ENCODE measurements around the gene ENHO.

DNA sequence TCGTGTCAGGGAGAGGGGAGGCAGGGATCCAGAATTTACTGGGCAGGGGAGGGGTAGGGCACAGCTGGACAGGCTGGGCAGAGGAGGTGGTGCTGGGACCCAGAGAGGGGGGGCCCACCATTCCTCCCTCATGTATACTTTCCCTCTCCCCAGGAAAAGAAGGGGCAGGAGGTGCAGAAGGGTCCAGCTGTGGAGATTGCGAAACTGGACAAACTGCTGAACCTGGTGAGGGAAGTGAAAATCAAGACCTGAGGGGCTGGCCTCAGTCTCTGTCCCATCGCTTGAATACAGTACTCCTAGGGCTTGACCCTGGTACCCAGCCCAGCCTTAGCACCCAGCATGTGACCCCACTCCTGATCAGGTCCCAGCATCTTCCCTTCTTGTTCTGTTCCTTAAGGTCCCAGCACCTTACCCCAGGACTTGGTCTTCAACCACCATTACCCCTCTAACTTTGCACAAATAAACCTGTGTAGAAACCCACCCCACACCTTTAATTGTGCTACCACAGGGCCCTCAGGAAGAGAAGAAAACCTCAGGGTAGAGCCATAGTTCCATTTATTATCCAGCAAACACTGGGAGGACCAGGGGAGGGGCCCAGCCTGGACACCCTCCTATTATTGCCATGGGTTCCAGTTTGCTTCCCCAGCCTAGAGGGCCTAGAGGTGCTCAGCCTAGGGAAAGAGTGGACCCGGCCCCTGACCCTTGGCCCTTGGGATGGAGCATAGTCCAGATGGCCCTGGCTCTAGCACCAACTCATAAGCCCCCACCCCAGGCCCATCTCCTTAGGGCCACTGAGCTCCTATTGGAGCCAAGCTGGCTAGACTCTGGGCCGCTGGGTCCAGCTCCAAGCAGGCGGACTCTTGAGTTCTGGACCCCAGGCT, 2.0 kb downstream of the ENHO start:
- TF ChIP-seq EZH2 (IDR thresholded peaks at IDR 0.05; ENCODE audit: insufficient read depth, poor library complexity, severe bottlenecking) (no peak), EZH2phosphoT487 (IDR thresholded peaks at IDR 0.05; ENCODE audit: insufficient read depth, low read depth) (no peak)

Data from GM23248 (cell line).